ENCODE data around the gene GAK. TPM values are rescaled to one million over a fixed set of nuclear protein-coding genes. Genes with fewer than 3 reads are reported as not detected.
A peak's percentile ranks its signal among the peaks of the same experiment; 100 is the strongest.

Gene GAK
- total RNA-seq, 2 experiments from 2014 or later, result 155 to 163 TPM

DNA sequence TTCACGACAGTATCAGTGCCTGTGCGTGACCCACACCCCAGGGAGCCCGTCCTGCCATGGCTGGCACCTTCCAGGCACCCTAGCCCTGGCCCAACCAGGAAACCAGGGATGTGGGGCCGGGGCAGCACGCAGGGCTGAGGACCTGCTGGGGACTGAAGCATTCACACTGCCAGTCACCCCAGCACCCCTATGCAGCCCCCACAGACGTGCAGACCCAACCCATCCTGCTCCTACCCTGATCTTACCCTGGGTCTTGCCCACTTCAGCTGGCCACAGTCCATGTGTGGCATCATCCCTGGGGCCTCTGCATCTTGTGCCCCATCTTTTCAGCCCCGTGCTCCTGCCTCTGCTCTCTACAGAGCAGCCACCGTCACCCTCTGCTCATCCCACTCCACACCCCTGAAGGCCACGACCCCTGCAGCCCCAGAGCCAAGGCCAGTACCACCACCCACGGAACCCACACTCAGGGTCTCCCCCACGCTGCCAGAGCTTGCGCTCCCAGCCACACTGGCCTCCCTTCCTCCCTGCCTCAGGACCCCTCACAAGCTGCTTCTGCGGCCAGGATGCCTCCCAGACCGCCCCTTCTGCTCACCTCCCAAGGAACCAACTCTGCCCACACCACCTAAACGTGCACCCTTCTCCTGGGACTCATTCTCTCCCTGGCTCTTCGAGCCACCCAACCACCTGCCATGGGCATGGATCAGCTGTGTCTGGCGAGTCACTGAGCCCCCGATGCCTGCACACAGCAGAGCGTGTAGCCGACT is 25.6 kb downstream of the GAK start:
- H3K36me3 Mint-ChIP-seq (ENCODE audit: low read depth), result peaks cover 56% of the 10 kb centered on the region
- no peaks in the 10 kb centered on the region for H3K27me3 Mint-ChIP-seq (ENCODE audit: low read depth)
- DNase-seq, result no peak
- ATAC-seq, result no peak
- no peaks in the 10 kb centered on the region for H3K4me1 Mint-ChIP-seq (ENCODE audit: low read depth)
- ChIA-PET POLR2A (no interaction called here), CTCF (no interaction called here)
- H3K4me3 Mint-ChIP-seq, result no peak overlapping the region
- peak overlapping the region; percentile 49 for H3K27ac Mint-ChIP-seq
- no peaks in the 10 kb centered on the region for H3K9me3 Mint-ChIP-seq (ENCODE audit: insufficient read depth)

- H3K9me3 Mint-ChIP-seq (ENCODE audit: insufficient read depth), result no peaks in the 10 kb centered on the region
- H3K27me3 Mint-ChIP-seq (ENCODE audit: low read depth), result no peaks in the 10 kb centered on the region
- ChIA-PET POLR2A (no interaction called here), CTCF (no interaction called here)
- peaks cover 48% of the 10 kb centered on the region for H3K36me3 Mint-ChIP-seq (ENCODE audit: low read depth)
- ATAC-seq (no peak), DNase-seq (no peak)
- no peak overlapping the region for H3K4me3 Mint-ChIP-seq
- H3K27ac Mint-ChIP-seq, result no peak overlapping the region
- no peaks in the 10 kb centered on the region for H3K4me1 Mint-ChIP-seq (ENCODE audit: low read depth)
These were observed 26.4 kb downstream of the GAK start for GRCh38 chr4:905485-906338.

GRCh38 chr4:903066-904046 is 28.8 kb downstream of the GAK start:
- no peak for DNase-seq
- no peak for ATAC-seq
- no peak overlapping the region for H3K27ac Mint-ChIP-seq
- H3K9me3 Mint-ChIP-seq (ENCODE audit: insufficient read depth), result no peaks in the 10 kb centered on the region
- ChIA-PET POLR2A (no interaction called here), CTCF (no interaction called here)
- H3K27me3 Mint-ChIP-seq (ENCODE audit: low read depth), result no peaks in the 10 kb centered on the region
- no peak overlapping the region for H3K4me3 Mint-ChIP-seq
- no peaks in the 10 kb centered on the region for H3K4me1 Mint-ChIP-seq (ENCODE audit: low read depth)
- H3K36me3 Mint-ChIP-seq (ENCODE audit: low read depth), result peaks cover 48% of the 10 kb centered on the region

- DNase-seq, result no peak
- CTCF ChIA-PET, result no interaction called here
- Mint-ChIP-seq H3K4me3 (no peak overlapping the region), H3K4me1 (ENCODE audit: low read depth) (no peaks in the 10 kb centered on the region), H3K27ac (no peak overlapping the region), H3K27me3 (ENCODE audit: low read depth) (no peaks in the 10 kb centered on the region), H3K9me3 (ENCODE audit: insufficient read depth) (no peaks in the 10 kb centered on the region), H3K36me3 (ENCODE audit: low read depth) (peaks cover 47% of the 10 kb centered on the region)
- ATAC-seq, result no peak
- POLR2A ChIA-PET, result no interaction called here
These were observed 30.8 kb downstream of the GAK start for GRCh38 chr4:901192-901910.

DNA sequence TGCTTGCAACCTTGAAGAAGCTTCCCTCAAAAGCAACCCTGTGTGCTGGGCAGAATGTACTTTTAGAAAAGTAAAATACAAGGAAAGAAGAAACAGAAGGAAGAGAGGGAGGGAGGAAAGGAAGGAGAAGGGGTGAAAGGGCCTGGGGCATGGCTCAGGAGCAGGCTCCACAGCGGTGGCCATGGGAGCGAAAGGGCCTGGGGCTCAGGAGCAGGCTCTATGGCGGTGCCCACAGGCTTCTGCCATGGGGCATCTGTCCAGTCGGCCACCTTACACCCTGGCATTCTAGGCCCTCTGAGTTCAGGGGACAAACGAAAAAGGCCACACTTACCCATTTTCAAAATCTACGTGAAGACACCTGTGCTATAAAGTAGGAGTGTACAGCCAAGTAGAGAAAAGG is 31.4 kb downstream of the GAK start:
- Mint-ChIP-seq H3K9me3 (ENCODE audit: insufficient read depth) (no peaks in the 10 kb centered on the region), H3K27ac (peak overlapping the region; percentile 18), H3K36me3 (ENCODE audit: low read depth) (peaks cover 45% of the 10 kb centered on the region)

GRCh38 chr4:900073-900472 is 32.0 kb downstream of the GAK start:
- no peak for ATAC-seq
- DNase-seq, result no peak
- no peaks in the 10 kb centered on the region for H3K27me3 Mint-ChIP-seq (ENCODE audit: low read depth)
- no peaks in the 10 kb centered on the region for H3K9me3 Mint-ChIP-seq (ENCODE audit: insufficient read depth)
- H3K4me1 Mint-ChIP-seq (ENCODE audit: low read depth), result no peaks in the 10 kb centered on the region
- H3K4me3 Mint-ChIP-seq, result no peak overlapping the region
- CTCF ChIA-PET, result no interaction called here
- POLR2A ChIA-PET, result no interaction called here
- no peak overlapping the region for H3K27ac Mint-ChIP-seq
- H3K36me3 Mint-ChIP-seq (ENCODE audit: low read depth), result peaks cover 38% of the 10 kb centered on the region

More for the DNA sequence above, 31.4 kb downstream of the GAK start:
- ChIA-PET CTCF (no interaction called here), POLR2A (no interaction called here)
- no peaks in the 10 kb centered on the region for H3K27me3 Mint-ChIP-seq (ENCODE audit: low read depth)
- DNase-seq, result no peak
- ATAC-seq, result no peak
- no peaks in the 10 kb centered on the region for H3K4me1 Mint-ChIP-seq (ENCODE audit: low read depth)
- no peak overlapping the region for H3K4me3 Mint-ChIP-seq

GRCh38 chr4:899556-899906 is 32.6 kb downstream of the GAK start:
- Mint-ChIP-seq H3K9me3 (ENCODE audit: insufficient read depth) (no peaks in the 10 kb centered on the region), H3K27ac (no peak overlapping the region), H3K4me3 (no peak overlapping the region), H3K27me3 (ENCODE audit: low read depth) (no peaks in the 10 kb centered on the region), H3K4me1 (ENCODE audit: low read depth) (no peaks in the 10 kb centered on the region), H3K36me3 (ENCODE audit: low read depth) (peaks cover 33% of the 10 kb centered on the region)
- ChIA-PET CTCF (no interaction called here), POLR2A (no interaction called here)
- no peak for ATAC-seq
- no peak for DNase-seq

DNA sequence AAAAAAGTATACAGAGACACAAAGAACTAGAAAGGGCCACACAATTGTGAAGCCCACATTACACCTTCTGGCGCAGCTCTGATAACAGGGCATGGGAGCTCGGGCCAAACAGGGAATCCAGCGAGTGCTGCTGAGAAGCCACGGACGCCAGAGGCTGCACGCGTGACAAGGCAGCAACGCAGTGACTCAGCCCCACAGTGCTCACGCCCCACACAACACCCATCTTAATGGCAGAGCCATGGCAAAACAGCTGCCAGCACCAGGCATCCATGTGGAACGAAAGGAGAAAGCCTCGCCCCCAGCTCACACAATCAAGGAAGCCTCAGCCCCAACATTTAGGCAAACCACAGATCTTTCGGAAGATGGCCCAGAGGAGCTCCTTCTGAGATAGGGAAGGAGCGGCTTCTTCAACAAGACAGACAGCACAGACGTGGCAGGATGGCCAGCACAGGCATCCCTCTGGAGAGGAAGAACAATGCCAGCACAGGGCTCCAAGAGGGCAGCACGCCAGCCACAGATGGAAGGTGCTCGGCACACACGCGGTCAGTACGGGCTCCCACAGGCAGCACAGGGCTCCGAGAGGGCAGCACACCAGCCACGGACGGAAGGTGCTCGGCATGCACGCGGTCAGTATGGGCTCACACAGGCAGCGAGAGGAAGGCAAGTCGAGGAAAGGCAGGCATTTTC is 33.1 kb downstream of the GAK start:
- CTCF ChIA-PET, result no interaction called here
- Mint-ChIP-seq H3K36me3 (ENCODE audit: low read depth) (peaks cover 33% of the 10 kb centered on the region), H3K27me3 (ENCODE audit: low read depth) (no peaks in the 10 kb centered on the region)

DNA sequence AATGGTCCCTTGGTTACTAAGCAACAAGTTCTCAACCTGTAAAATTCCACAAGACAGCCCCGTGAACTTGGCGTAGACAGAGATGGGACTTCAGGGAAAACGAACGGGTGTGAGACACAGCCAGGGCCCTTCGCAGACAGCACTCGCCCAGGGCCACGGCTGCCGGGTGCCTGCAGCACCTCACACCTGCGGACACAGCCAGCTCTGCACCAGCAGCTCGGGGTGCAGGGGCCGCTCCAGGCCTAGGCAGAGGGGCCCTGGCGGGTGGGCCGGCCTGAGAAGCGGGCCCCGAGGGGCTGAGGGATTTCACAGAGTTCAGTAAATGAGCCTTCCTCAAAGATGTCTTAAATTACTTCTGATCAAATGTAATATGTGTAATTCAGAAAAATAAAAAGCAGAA is 34.0 kb downstream of the GAK start:
- Mint-ChIP-seq H3K36me3 (ENCODE audit: low read depth) (peaks cover 34% of the 10 kb centered on the region), H3K4me3 (no peak overlapping the region), H3K4me1 (ENCODE audit: low read depth) (no peaks in the 10 kb centered on the region), H3K27ac (no peak overlapping the region), H3K27me3 (ENCODE audit: low read depth) (no peaks in the 10 kb centered on the region), H3K9me3 (ENCODE audit: insufficient read depth) (no peaks in the 10 kb centered on the region)
- ATAC-seq (no peak), DNase-seq (no peak)
- ChIA-PET CTCF (no interaction called here), POLR2A (no interaction called here)

More for the DNA sequence above, 33.1 kb downstream of the GAK start:
- H3K27ac Mint-ChIP-seq, result no peak overlapping the region
- no peaks in the 10 kb centered on the region for H3K4me1 Mint-ChIP-seq (ENCODE audit: low read depth)
- ATAC-seq (no peak), DNase-seq (no peak)
- POLR2A ChIA-PET, result no interaction called here
- H3K4me3 Mint-ChIP-seq, result no peak overlapping the region
- H3K9me3 Mint-ChIP-seq (ENCODE audit: insufficient read depth), result no peaks in the 10 kb centered on the region

DNA sequence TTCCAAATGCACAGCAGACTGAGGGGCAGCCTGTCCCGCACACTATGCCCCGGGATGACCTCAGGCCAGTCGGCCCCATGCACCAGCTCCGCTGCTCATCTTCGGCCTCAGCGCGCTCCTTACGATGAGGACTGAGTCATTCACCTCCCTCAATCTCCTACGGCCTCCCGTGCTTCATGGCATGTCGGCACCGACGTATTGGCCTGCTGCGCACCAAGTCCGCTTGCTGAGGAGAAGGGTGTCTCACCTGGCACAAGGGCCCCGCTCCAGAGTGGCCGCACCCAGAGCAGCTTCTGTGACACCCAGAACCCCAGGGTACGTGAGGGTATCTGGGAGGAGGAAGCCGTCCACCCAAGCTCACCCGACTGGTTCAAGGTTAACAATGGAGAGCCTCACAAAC is 35.5 kb downstream of the GAK start:
- Mint-ChIP-seq H3K9me3 (ENCODE audit: insufficient read depth) (no peaks in the 10 kb centered on the region), H3K27ac (no peak overlapping the region), H3K4me3 (no peak overlapping the region), H3K4me1 (ENCODE audit: low read depth) (no peaks in the 10 kb centered on the region), H3K27me3 (ENCODE audit: low read depth) (no peaks in the 10 kb centered on the region), H3K36me3 (ENCODE audit: low read depth) (peaks cover 32% of the 10 kb centered on the region)
- POLR2A ChIA-PET, result no interaction called here
- ATAC-seq, result no peak
- CTCF ChIA-PET, result no interaction called here
- no peak for DNase-seq

DNA sequence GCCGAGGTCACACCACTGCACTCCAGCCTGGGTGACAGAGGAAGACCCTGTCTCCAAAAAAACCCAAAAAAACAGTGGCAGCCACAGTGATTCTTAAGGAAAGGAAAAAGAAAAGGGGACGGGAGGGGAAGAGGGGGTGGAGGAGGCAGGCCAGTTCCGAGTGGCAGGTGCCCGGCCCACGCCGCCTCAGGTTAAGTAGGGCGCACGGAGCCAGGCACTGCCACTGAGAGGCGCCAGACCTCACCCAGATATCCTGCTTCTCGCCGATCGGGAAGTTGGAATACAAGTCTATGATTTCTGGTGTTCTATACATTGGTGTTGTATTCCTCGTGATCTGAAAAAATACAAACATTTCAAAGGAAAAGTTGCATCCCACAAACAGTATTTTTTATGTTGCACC is 35.9 kb downstream of the GAK start:
- Mint-ChIP-seq H3K9me3 (ENCODE audit: insufficient read depth) (no peaks in the 10 kb centered on the region), H3K36me3 (ENCODE audit: low read depth) (peaks cover 33% of the 10 kb centered on the region), H3K27ac (no peak overlapping the region), H3K27me3 (ENCODE audit: low read depth) (no peaks in the 10 kb centered on the region), H3K4me1 (ENCODE audit: low read depth) (no peaks in the 10 kb centered on the region), H3K4me3 (no peak overlapping the region)
- DNase-seq (no peak), ATAC-seq (no peak)
- ChIA-PET CTCF (no interaction called here), POLR2A (no interaction called here)

Measured in activated CD8-positive, alpha-beta T cell treated with anti-CD3 and anti-CD28 coated beads, Interleukin-2, amount 10 ng/mL, durations not matched to agents 7 days and 5 days (primary cell).